ENCODE measurements around the gene ERF. TPM values are rescaled to one million over a fixed set of nuclear protein-coding genes. Genes with fewer than 3 reads are reported as not detected.

The ERF gene
- total and polyA plus RNA-seq, 2 of the 8 experiments (the other 6 are each of a cell fraction or from before 2014, with no cell fraction given): 43.7 to 62.7 TPM

DNA sequence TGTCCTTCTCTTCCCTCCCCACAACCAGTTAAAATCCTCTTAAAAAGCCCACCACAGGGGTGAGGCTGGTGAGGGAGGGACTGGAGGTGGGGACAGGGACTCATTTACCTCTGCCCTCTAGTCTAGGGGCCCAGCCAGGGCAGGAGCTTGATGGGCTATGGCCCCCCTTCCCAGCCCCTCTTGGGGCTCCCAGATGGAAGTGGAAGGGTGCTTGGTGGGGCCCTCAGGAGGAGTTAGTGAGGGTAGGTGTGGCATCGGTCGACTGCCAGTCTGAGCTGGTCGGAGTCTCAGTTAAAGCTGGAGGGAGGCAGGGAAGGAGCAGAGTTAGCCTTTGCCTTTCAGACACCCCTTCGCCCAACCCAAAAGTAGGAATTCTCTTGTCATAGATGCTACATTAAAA, 24.4 kb downstream of the ERF start (continued):
- no peak for TF ChIP-seq HDAC6 (IDR thresholded peaks at IDR 0.05; ENCODE audit: low read depth, low read length)
